ENCODE data around the gene TEX51.

The TEX51 gene

DNA sequence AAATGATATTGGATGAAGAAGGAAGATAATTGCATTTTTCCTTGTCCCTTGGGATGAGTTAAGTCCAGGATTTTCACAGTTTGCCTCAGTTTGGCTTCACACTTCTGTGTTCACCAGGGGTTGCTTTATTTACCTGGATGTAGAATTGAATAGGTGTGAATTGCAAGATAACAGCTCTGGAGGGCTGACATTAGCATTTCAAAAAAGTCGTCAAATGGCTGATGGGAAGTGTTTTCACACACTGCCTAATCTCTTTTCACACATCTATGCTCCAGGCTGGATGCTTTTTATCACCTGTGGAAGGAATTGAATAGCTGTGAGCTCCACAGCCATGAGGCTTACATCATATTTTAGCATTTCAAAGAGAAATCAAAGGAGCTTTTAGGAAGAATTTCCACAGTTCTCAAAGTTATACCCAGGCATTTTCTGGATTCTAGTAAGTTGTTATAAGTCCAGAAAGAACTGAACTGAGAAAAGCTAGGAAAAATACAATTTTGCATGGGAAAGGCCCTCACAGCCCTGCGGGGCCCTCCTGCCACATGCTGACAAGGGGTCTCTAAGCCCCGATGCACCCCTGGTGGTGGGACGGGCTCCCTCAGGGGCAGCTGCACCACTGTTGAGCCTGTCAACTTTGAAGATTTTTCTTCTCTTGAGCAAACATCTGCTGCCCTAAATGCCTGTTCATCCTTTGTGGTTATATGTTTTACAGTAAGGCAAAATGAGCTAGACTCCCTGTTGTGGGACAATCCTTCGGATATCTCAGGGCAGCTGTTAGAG, 43.9 kb downstream of the TEX51 start:
- no peak for DNase-seq (ENCODE audit: extremely low read depth, low read depth)
- no peak for TF ChIP-seq CTCF (IDR thresholded peaks at IDR 0.05; ENCODE audit: low read depth, low read length)

- TF ChIP-seq CTCF (IDR thresholded peaks at IDR 0.05; ENCODE audit: low read depth, low read length) = no peak
- no peak for DNase-seq (ENCODE audit: extremely low read depth, low read depth)
Measured at GRCh38 chr2:126943612-126944348, 45.1 kb downstream of the TEX51 start.

DNA sequence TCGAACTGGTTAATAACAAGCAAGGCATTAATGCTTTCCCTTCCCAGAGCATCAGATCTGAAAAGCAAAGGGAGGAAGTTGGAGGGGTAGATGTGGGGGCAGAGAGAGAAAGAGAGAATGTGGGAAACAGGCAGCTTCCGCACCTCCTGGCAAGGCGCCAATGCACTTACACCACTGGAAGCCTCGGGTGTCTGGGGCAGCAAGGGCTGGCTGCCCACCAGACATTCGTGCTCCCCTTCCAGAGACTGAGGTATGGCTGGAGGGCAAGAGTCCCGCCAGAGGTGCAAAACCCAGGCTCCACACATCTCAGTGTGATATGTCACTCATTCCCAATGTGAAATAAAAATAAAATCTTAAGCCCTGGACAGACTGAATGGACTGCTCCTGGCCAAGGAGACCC, 46.4 kb downstream of the TEX51 start:
- no peak for TF ChIP-seq CTCF (IDR thresholded peaks at IDR 0.05; ENCODE audit: low read depth, low read length)
- DNase-seq (ENCODE audit: extremely low read depth, low read depth) = no peak

DNA sequence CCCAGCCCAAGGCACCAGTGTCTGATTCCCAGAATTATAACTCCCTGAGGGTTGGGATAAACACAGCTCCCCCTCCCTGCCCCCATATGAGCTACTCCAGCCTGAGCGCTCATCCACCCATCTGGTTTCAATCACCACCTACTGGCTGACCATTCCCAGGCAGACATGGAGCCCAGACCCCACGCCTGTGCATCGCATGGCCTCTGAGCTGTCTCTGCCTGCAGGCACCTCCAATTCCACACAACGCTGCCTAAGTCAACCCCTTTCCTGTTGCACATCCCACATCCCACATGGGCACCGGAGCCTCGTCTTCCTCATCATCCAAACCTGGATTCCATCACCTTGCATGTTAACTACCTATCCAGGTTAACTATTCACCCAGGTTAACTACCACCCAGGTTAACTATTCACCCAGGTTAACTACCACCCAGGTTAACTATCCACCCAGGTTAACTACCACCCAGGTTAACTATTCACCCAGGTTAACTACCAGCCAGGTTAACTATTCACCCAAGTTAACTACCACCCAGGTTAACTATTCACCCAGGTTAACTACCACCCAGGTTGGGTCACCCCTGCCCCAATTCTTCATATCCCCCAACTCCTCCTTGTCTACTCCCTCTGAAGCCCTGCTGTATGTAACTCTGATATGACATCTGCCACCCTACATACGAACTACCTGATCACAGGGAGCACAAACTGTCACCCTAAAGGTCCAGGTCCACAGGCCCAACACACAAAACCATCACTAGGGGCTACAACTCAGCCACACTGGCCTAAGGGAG, 47.8 kb downstream of the TEX51 start:
- TF ChIP-seq CTCF (IDR thresholded peaks at IDR 0.05; ENCODE audit: low read depth, low read length) = no peak
- no peak for DNase-seq (ENCODE audit: extremely low read depth, low read depth)

DNA sequence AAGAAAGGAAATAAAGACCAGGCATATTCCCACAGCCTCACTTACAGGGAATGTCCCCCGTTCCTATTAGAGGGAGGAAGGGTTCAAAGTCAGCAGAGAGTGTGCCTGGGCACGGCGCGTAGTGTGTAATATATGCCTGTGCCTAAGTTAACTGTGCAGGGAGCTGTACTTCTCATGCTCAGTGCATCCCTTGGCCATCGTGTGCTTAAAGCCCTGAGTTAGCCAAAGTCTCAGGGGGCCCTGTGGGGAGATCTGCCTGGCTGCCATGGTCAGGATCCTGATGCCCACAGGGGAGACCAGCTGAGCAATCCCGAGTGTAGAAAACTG, 48.4 kb downstream of the TEX51 start:
- no peak for DNase-seq (ENCODE audit: extremely low read depth, low read depth)
- no peak for TF ChIP-seq CTCF (IDR thresholded peaks at IDR 0.05; ENCODE audit: low read depth, low read length)

GRCh38 chr2:126949775-126950174, 51.1 kb downstream of the TEX51 start:
- DNase-seq (ENCODE audit: extremely low read depth, low read depth) = no peak
- no peak for TF ChIP-seq CTCF (IDR thresholded peaks at IDR 0.05; ENCODE audit: low read depth, low read length)

GRCh38 chr2:126950504-126950903, 51.8 kb downstream of the TEX51 start:
- no peak for TF ChIP-seq CTCF (IDR thresholded peaks at IDR 0.05; ENCODE audit: low read depth, low read length)
- no peak for DNase-seq (ENCODE audit: extremely low read depth, low read depth)
